OCI-LY7 (cell line): ENCODE measurements around the gene SMARCA2. TPM values are rescaled to one million over a fixed set of nuclear protein-coding genes. Genes with fewer than 3 reads are reported as not detected.

Source experiments
- BruUV-seq: library from RNA; stranded (reverse); fragments of 400-500 nt; replicated peaks from 2 replicates; lab custom pipeline; 2021; lab: Mats Ljungman, UMichigan
- CTCF ChIA-PET: fragments of 300-600 bp; sonication (Branson Sonifier 250); formaldehyde crosslinking; loops from one replicate; lab custom pipeline; 2022; ENCODE audit warnings: antibody characterized with exemption; ENCODE audit not compliant: unreplicated experiment; lab: Charles Lee
- POLR2A ChIA-PET: fragments of 300-600 bp; sonication (Branson Sonifier 250); formaldehyde crosslinking; loops from one replicate; lab custom pipeline; 2022; ENCODE audit warnings: antibody characterized with exemption; lab: Charles Lee
- DNase-seq: peaks from one replicate; pipeline ENCODE4 v3.0.0-alpha.2; 2015; ENCODE audit warnings: low spot score
- H2AFZ ChIP-seq: fragments of 200-600 bp; sonication (generic), shearing (Covaris generic); 2 replicates; pipeline ENCODE4 v1.6.1; 2014; ENCODE audit warnings: mild to moderate bottlenecking, antibody characterized with exemption, low read length, moderate library complexity
- H3K27ac ChIP-seq: fragments of 200-600 bp; sonication (generic); 2 replicates; pipeline ENCODE4 v1.5.1; 2014; ENCODE audit warnings: mixed run types, low read depth, mild to moderate bottlenecking, moderate library complexity, low read length, inconsistent platforms; ENCODE audit not compliant: poor library complexity, severe bottlenecking
- H3K36me3 ChIP-seq: fragments of 200-600 bp; sonication (generic); 2 replicates; pipeline ENCODE4 v1.6.1; 2014; ENCODE audit warnings: mild to moderate bottlenecking, antibody characterized with exemption, low read length, moderate library complexity, mixed read lengths; ENCODE audit not compliant: insufficient read depth
- H3K4me1 ChIP-seq: fragments of 200-600 bp; sonication (generic); 2 replicates; pipeline ENCODE4 v1.5.1; 2014; ENCODE audit warnings: mild to moderate bottlenecking, low read length; ENCODE audit not compliant: insufficient read depth, poor library complexity, severe bottlenecking
- H3K4me2 ChIP-seq: fragments of 200-600 bp; sonication (generic); 2 replicates; pipeline ENCODE4 v1.6.1; 2014; ENCODE audit warnings: mild to moderate bottlenecking, low read length
- H3K4me3 ChIP-seq: fragments of 200-600 bp; sonication (generic); 2 replicates; pipeline ENCODE4 v1.5.1; 2014; ENCODE audit warnings: mild to moderate bottlenecking, low read depth, low read length; ENCODE audit not compliant: poor library complexity, severe bottlenecking
- H3K79me2 ChIP-seq: fragments of 200-600 bp; sonication (generic); 2 replicates; pipeline ENCODE4 v1.6.1; 2016; ENCODE audit warnings: low read depth, mild to moderate bottlenecking, low read length, moderate library complexity, mixed read lengths; ENCODE audit not compliant: insufficient read depth
- H3K9me2 ChIP-seq: fragments of 200-600 bp; sonication (generic); 2 replicates; pipeline ENCODE4 v1.6.1; 2016; ENCODE audit warnings: mild to moderate bottlenecking, low read length, mixed read lengths; ENCODE audit not compliant: insufficient read depth
- H3K9me3 ChIP-seq: fragments of 200-600 bp; sonication (generic); 2 replicates; pipeline ENCODE4 v1.6.1; 2014; ENCODE audit warnings: mild to moderate bottlenecking, mixed run types, low read length, mixed read lengths
- H4K20me1 ChIP-seq: fragments of 200-600 bp; sonication (generic); 2 replicates; pipeline ENCODE4 v1.6.1; 2014; ENCODE audit warnings: mild to moderate bottlenecking, antibody characterized with exemption, low read length, moderate library complexity, mixed read lengths; ENCODE audit not compliant: insufficient read depth
- EZH2phosphoT487 ChIP-seq: fragments of 200-600 bp; sonication (generic); IDR thresholded peaks from 2 replicates; pipeline ENCODE4 v1.6.1; 2018; ENCODE audit warnings: low read depth, borderline replicate concordance, mild to moderate bottlenecking, mixed run types, antibody characterized with exemption, low read length, moderate library complexity, mixed read lengths
- intact Hi-C: fragments of 100-400 bp; cut with micrococcal nuclease; formaldehyde crosslinking; loops from one replicate; pipeline ENCODE4 v1.10.0; 2022; ENCODE audit not compliant: unreplicated experiment
- total RNA-seq, 2 experiments: library from RNA; depleted of rRNA in 1 of 2; stranded (reverse); fragments of >200 nt in 1 of 2; shearing (Covaris generic) in 1 of 2; gene quantifications; 2 replicates each; pipeline ENCODE4 v1.2.3, GENCODE V29; 2014 to 2022
- TF ChIP-seq, protein P1 (sequence below): fragments of 200-600 bp; sonication (generic); conservative IDR thresholded peaks from 2 replicates; pipeline ENCODE4 v1.5.1; 2014; ENCODE audit warnings: mild to moderate bottlenecking, antibody characterized with exemption, low read length, moderate library complexity, mixed read lengths

SMARCA2 gene
- total RNA-seq, 2 experiments from 2014 or later, result 54.8 to 80.6 TPM

DNA sequence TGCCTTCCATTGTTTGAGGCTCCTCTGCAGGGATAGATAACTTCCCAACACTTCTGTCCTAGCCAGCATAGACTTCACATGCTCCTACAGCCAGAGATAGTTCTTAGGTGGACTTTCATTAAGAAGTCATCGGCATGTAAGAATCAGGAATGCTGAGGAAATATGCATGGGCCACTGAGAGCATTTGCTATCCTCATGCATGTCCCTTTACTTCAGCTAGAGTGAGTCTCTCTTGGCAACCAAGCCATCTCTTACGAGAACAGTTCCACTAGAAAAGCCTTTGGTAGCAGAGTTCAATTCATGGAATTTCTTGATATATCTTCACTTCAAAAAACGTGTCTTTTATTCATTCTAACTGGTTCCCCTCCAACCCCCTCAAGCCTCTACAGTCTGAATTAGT, 202.4 kb downstream of the SMARCA2 start:
- DNase-seq, result no peak
- H2AFZ ChIP-seq, result no peak overlapping the region
- no peaks in the 10 kb centered on the region for H3K9me3 ChIP-seq
- no peaks in the 10 kb centered on the region for H3K9me2 ChIP-seq
- H3K4me2 ChIP-seq, result no peak overlapping the region
- BruUV-seq, result no TSS peak
- ChIA-PET CTCF (no interaction called here), POLR2A (no interaction called here)
- no peak overlapping the region for H3K27ac ChIP-seq
- H4K20me1 ChIP-seq, result no peaks in the 10 kb centered on the region
- no peaks in the 10 kb centered on the region for H3K36me3 ChIP-seq
- H3K79me2 ChIP-seq, result no peaks in the 10 kb centered on the region
- no peaks in the 10 kb centered on the region for H3K4me1 ChIP-seq
- no peak overlapping the region for H3K4me3 ChIP-seq
- TF ChIP-seq, protein P1, sequence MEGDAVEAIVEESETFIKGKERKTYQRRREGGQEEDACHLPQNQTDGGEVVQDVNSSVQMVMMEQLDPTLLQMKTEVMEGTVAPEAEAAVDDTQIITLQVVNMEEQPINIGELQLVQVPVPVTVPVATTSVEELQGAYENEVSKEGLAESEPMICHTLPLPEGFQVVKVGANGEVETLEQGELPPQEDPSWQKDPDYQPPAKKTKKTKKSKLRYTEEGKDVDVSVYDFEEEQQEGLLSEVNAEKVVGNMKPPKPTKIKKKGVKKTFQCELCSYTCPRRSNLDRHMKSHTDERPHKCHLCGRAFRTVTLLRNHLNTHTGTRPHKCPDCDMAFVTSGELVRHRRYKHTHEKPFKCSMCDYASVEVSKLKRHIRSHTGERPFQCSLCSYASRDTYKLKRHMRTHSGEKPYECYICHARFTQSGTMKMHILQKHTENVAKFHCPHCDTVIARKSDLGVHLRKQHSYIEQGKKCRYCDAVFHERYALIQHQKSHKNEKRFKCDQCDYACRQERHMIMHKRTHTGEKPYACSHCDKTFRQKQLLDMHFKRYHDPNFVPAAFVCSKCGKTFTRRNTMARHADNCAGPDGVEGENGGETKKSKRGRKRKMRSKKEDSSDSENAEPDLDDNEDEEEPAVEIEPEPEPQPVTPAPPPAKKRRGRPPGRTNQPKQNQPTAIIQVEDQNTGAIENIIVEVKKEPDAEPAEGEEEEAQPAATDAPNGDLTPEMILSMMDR, result no peak
- no peak for TF ChIP-seq EZH2phosphoT487
- intact Hi-C loops, result no loop called here

DNA sequence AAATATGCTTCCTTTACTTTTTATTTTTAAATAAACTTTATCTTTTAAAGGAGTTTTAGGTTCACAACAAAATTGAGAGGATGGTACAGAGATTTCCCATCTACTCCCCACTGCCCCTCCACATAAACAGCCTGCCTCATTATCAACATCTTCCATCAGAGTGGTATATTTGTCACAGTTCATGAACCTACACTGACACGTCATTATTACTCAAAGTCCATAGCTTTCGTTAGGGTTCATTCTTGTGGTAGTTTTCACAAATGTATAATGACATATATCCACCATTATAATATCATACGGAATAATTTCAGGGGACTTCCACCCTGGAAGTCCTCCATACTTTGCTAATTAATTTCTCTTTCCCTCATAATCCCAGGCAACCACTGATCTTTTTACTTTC, 204.9 kb downstream of the SMARCA2 start:
- Histone ChIP-seq H3K9me2 (no peaks in the 10 kb centered on the region), H4K20me1 (no peaks in the 10 kb centered on the region), H3K27ac (no peak overlapping the region), H3K36me3 (no peaks in the 10 kb centered on the region), H3K9me3 (no peaks in the 10 kb centered on the region), H3K4me2 (no peak overlapping the region), H3K4me1 (no peaks in the 10 kb centered on the region), H2AFZ (no peak overlapping the region), H3K79me2 (no peaks in the 10 kb centered on the region), H3K4me3 (no peak overlapping the region)
- no peak for TF ChIP-seq EZH2phosphoT487
- TF ChIP-seq, protein P1, result no peak
- intact Hi-C loops, result loop anchor here (10.0 kb wide), 1 partner anchor 55 kb away; no protein-coding TSS in a partner anchor
- DNase-seq, result no peak
- ChIA-PET CTCF (no interaction called here), POLR2A (interaction anchor here (0.6 to 1.4 kb wide), 3 partner anchors 8 to 230 kb away, joined by 3 read pairs; no protein-coding TSS in a partner anchor)
- no TSS peak for BruUV-seq

DNA sequence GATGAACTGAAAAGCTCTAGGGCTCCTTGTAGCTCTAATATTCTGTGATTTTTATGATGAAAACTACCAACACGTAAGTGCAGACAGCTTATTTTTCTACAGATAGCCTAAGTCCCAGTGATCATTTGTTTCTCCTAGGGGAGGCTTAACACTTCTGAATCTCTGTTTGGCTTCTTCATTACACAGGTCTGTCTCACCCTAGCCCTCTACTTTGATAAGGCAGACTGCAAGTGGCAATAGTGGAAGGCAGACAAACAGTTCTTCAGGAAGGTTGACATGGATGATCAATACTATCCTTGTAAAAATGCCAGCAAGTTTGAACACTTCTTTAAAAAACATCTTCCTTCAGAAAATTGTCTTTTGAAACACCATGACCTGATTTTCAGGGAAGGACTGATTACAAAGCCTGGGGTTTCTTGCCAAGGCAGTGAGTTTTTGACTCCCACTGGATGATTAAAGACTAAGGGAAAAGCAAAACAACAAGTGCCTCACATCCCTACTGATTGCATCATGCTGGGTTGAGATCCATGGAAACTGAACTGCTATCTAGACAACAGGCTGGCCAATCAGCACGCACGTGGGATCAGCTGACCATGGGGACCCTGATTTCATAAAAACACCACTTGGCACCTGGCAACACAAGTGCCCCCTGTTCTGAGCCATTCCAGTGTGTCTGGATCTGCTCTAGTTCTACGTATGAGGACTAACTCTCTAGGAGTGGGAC, 212.2 kb downstream of the SMARCA2 start:
- Histone ChIP-seq H4K20me1 (no peaks in the 10 kb centered on the region), H3K79me2 (no peaks in the 10 kb centered on the region), H3K4me3 (no peak overlapping the region), H3K9me3 (peaks cover 11% of the 10 kb centered on the region; the same call in 1 of the 2 replicates), H3K9me2 (no peaks in the 10 kb centered on the region), H3K4me2 (no peak overlapping the region), H3K27ac (no peak overlapping the region), H2AFZ (peak overlapping the region; percentile 74; the same call in 1 of the 2 replicates), H3K4me1 (peaks cover 24% of the 10 kb centered on the region), H3K36me3 (no peaks in the 10 kb centered on the region)
- ChIA-PET POLR2A (interaction anchor here (0.7 to 1.0 kb wide), 2 partner anchors 13 to 16 kb away, joined by 3 read pairs; no protein-coding TSS in a partner anchor), CTCF (no interaction called here)
- intact Hi-C loops, result loop anchor here (10.0 kb wide), 1 partner anchor 47 kb away; no protein-coding TSS in a partner anchor
- DNase-seq, result no peak
- TF ChIP-seq EZH2phosphoT487, result no peak
- TF ChIP-seq, protein P1, result no peak
- BruUV-seq, result no TSS peak
